Measurements from ENCODE around the gene JDP2.
"Not testable (repeated sequence)": the region's sequence is repeated elsewhere in the genome, so short reads cannot be mapped to it uniquely, and the experiment has no call there.

Gene JDP2, protein sequence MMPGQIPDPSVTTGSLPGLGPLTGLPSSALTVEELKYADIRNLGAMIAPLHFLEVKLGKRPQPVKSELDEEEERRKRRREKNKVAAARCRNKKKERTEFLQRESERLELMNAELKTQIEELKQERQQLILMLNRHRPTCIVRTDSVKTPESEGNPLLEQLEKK

DNA sequence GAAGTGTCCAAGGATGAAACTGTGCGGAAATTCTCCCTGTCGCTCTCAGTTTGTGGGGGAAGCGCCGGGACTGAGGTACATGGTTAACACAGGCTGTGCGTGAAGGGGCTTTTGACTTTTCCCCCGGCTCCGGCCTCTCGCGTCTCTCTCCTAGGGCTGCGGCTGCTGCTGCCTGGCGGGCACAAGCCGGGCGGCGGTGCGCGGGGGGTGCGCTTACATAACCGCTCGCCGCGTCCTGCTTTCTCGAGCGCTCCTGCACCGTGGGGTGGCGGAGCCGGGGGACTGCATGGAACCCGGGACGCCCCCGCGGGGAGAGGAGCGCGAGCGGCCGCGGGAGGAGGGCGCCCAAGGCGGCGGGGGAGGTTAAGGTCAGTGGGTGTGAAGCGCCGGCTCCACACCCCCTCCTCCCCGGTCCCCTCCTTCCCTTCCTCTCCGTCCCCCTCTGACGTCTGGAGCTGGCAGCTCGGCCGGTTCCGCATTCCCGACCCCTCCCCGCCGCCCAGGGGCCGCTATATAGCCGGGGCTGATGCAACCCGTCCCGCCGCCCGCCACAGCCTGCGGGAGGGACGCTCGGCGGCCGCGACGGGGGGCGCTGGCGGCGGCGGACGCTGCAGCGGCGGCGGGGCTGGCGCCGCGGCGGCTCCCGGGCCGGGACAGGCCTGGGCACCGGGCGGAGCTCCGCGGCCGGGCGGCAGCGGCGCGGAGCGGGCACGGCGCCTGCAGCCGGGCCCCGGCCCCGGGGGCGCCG, at the start of gene JDP2:
Gene JDP2 (plus strand): TSS at position 541 of the 748 bp plus-strand sequence. CDS start 9,899 bp downstream, outside the sequence.
- in situ Hi-C loops (cut with MboI; ENCODE audit: low sequenced_read_pairs) = no loop called here

DNA sequence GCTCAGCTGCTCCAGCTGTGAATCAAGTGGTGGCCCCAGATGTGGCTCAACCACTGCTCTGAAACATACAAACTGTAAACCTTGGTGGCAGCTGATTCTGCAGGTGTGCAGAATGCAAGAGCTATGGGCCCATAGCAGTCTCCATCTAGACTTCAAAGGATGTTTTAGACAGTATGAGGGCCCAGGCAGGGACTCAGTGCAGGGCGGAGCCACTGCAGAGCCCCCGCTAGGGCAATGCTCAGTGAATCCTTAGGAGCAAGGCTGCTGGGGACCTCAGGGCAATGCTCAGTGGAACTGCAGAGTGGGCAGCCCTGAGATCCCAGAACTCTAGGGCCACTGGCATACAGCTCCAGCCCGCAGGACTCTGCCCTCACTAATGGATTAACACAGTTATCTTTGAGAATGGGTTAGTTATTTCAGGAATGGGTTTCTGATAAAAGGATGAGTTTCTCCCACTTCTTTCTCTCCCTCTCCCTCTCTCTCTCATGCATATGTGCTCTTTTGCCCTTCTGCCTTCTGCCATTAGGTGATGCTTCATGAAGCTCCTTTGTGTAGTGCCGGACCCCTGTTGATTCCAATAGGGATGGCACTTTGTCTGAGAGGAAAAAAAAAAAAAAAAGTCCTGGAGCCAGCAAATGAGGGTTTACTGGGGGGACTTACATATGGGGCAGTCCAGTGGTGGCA, 48.4 kb upstream of the JDP2 start:
- in situ Hi-C loops (cut with MboI; ENCODE audit: low sequenced_read_pairs) = no loop called here

DNA sequence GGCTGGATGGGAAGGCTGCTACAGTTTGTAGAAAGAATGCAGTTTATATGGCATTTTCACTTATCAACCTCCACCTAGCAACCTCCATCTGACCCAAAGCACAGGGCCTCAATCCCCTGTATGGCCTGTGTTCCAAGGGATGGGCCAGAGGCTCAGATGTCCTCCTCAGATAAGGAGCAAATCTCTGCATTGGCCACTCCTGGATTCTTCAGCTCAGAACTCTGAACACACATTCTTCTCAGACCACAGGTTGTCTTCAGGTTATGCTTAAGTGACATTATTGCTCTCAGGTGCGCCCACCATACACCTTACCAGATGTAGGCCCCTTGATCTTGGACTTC, 47.9 kb upstream of the JDP2 start:
- in situ Hi-C loops (cut with MboI; ENCODE audit: low sequenced_read_pairs) = no loop called here

DNA sequence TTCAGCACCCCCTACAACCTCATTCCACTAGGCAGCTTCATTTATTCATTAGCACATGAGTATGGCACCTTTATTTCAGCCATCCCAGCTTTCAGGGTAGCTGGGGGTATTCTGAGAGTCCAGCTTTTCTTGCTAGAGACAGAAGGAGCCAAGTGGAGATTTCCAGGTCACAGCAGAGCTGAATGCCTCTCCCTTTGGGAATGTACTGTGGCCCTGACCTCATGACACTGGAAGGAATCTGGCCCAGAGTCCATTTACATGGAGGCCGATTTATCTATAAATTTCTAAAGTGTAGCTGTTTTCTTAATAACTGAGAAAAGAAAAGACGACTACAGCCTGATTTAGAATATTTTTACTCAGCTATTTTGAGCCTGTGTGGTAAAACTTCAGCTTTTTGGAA, 47.2 kb upstream of the JDP2 start:
- in situ Hi-C loops (cut with MboI; ENCODE audit: low sequenced_read_pairs) = no loop called here

DNA sequence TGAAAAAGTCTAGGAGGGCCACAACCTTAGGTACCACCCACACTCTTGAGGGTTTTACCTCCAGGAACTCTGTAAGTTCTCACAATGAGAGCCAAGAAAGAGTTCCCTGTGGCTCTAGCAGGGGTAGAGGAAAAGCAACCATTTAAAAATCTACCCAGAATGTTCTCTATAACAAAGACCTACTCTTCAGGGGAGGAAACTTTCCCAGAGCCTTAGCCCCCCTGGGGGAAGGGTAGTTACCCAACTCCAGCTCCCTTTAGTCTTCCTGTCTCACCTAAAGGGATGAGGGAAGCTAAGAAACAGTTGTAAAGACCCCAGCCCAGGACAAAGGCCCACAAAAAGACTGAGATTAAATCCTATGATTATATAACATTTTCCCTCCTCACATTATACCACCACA, 46.2 kb upstream of the JDP2 start:
- in situ Hi-C loops (cut with MboI; ENCODE audit: low sequenced_read_pairs) = no loop called here

DNA sequence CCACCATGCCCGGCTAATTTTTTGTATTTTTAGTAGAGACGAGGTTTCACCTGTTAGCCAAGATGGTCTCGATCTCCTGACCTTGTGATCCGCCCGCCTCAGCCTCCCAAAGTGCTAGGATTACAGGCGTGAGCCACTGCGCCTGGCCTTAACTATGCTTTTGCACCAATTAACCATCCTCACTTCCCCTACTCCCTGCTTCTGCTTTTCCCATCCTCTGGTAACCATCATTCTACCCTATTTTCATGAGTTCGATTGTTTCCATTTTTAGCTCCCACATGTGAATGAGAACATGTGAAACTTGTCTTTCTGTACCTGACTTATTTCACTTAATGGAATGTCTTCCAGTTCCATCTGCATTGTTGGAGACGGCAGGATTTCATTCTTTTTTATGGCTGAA, 44.6 kb upstream of the JDP2 start:
- in situ Hi-C loops (cut with MboI; ENCODE audit: low sequenced_read_pairs) = not testable (repeated sequence)

DNA sequence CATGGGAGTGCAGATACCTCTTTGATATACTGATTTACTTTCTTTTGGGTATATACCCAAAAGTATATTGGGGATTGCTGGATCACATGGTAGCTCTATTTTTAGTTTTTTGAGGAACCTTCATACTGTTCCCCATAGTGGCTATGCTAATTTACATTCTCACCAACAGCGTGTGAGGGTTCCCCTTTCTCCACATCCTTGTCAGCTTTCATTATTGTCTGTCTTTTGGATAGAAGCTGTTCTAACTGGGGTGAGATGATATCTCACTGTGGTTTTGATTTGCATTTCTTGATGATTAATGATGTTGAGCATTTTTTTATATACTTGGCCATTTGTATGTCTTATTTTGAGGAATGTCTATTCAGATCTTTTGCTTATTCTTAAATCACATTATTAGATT, 44.1 kb upstream of the JDP2 start:
- in situ Hi-C loops (cut with MboI; ENCODE audit: low sequenced_read_pairs) = no loop called here

DNA sequence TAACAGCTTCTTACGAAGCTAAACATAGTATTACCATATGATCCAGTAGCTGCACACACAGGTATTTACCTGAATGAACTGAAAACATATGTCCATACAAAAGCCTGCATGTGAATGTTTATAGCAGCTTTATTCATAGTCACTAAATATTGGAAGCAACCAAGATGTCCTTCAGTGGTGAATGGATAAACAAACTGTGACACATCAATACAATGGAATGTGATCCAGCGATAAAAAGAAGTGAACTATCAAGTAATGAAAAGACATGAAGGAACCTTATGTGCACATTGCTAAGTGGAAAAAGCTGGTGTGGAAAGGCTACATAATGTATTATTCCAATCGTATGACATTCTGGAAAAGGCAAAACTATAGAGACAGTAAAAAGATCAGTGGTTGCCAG, 38.1 kb upstream of the JDP2 start:
- in situ Hi-C loops (cut with MboI; ENCODE audit: low sequenced_read_pairs) = no loop called here

DNA sequence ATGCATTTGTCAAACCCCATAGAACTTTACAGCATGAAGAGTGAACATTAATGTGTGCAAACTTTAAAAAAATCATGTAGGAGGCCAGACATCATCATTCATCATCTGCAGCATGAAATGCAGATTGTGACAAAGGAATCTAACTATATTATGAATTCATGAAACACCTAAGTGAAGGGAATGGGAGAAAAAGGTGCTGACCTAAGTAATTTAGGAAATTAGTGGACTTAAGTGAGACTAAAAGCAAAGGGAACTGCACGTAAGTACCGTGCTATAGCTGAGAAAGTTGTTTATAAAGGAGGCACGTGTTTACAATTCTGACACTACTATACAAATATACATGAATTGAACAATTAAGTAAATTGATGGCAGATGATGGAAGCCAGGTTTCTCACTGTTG, 37.6 kb upstream of the JDP2 start:
- in situ Hi-C loops (cut with MboI; ENCODE audit: low sequenced_read_pairs) = no loop called here

DNA sequence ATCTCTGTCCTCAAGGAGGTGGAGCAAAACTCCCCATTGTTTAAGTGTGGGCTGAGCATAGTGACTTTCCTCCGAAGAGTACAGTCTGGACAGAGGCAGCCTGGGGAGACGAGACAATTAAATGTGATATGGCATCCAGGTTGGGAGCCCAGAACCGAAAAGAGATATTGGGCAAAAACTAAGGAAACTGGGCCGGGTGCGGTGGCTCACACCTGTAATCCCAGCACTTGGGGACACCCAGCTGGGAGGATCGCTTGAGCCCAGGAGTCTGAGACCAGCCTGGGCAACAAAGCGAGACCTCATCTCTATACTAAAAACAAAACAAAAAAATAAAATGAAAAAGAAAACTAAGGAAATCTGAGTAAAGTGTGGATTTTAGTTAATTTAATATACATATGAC, 35.9 kb upstream of the JDP2 start:
- in situ Hi-C loops (cut with MboI; ENCODE audit: low sequenced_read_pairs) = no loop called here

DNA sequence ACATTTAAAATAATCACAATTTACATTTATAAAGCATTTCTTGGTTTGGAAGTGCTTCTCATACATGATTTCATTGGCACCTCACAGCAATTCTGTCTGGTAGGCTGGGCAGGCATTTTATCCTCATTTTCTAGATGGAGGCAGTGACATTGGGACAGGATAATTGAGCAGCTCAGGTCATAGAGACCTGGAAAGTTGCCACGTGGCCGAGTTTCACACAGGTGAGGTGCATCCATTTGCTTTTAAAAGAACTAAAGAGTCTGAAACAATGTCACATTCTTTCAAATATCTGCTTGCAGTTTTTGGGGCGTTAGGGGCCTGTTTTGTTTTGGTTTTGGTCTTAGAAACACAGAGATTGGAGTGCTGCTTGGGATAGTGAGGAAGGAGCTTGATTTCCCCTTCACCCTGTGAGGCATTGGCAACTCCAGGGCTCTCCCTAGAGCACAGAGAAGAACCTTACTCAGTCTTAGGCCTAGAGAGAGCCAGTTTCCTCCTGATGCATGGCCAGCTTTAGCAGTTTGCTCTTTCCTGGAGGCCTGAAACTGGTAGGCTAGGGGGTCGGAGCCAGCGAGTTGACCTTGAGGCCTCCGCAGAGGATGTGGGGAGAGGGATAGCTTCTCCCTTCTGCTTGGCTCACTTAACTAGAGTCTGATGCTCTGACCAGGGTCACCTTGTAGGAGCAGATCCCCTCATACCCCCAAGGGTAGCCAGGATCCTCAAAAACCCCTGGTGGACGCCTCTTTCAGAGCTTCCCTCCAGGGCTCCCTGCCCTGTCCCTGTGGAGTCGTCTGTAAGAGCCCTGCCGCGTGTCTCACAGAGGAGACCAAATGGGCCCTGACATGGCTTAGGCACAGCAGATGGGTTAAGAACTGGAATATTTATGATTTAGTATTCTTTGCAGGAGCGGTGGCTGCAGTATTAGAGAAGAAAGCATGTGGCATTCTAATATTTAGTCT, 34.9 kb upstream of the JDP2 start:
- in situ Hi-C loops (cut with MboI; ENCODE audit: low sequenced_read_pairs) = no loop called here

DNA sequence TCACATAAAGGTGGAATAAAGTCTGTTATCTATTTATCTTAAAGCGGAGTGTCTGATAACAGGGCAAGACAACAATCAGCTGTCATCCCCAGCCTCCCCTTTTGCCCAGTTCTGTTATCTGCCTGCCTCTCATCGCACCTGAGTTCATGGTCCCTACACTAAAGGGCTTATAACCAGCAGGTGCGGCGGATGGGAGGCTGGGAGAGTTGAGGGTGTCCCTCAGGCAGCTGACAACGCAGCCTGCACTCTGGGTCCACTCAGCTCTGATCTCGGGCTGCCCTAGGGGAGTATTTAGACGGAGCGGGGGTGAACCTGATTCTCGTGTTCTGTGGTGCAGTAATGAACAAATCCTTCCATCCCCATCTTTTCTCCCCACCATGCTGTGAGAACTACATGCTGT, 34.0 kb upstream of the JDP2 start:
- in situ Hi-C loops (cut with MboI; ENCODE audit: low sequenced_read_pairs) = no loop called here

DNA sequence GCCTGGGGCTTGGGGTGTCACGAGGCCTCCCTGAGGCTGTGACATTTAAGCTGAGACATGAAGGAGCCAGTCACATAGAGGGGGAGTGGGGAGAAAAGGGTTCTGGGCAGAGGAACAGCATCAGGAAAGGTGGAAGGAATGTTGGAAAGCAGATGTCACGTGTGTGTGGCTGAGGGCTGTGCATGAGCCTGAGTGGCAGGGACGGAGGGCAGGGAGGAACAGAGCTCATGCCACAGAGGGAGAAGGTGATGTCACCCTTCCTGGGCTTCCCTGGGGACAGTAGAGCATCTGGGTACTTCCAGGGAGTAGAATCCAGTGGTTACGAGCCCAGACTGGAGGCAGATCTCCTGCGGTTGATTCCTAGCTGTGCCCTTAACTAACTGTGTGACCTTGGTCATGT, 32.0 kb upstream of the JDP2 start:
- in situ Hi-C loops (cut with MboI; ENCODE audit: low sequenced_read_pairs) = no loop called here

DNA sequence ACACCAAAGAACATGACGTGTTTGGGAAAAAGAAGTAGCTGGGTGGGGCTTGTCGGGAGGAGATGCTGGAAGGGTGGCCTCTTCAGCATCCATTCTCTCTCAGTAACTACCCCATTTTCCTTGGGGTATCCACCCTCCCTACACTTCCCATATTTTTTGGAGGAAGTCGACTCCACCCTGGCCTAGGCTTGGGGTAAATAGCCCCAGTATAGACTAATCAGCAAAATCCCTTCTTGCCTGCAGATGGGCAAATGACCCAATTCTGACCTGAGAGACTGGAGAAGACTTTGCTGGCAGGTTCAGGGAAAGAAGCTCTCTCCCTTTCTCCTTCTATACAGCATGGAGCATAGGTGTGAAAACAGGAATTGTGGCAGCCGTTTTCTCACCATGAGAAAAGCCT, 28.5 kb upstream of the JDP2 start:
- in situ Hi-C loops (cut with MboI; ENCODE audit: low sequenced_read_pairs) = no loop called here

DNA sequence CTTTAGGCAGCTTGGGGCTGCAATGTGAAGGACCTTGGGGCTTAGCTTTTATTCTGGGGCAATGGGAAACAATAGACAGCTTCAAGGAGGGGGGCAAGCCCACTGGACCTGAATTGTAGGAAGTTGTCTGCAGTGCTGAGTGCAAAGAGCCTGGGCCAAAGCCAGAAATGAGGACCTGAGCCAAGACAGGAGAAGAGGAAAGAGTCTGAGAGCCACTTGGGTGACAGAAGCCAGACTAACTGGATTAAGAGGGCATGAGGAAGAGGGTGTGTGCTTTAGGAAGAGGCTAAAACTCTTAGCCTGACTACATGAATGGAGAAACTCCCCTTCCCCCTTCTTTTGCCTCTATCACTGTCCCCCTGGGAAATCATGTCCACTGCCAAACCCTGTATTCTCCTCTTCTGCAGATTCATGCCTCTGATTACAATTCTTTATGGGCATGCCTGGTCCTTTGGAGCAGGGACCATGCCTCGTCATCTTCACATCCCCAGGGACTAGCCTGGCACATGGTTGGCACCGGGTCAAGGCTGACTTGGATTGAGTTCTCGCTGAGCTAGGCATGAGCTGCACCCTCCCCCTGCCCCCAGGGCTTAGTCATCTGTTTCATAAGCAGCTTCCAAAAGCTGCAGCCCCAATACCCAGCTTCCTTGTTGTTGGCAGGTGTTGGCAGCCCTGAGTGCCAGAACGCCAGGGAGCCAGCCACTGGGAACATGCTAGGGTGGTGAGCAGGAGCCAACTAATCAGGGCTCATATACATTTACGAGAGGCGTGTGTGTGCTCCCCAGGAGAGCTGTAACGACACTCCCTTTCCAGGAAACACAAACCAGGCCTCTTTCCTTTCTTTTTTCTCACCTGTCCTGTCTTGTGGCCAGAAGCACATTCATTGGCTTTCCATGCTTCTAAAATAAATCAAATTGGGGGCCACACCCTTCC, 27.7 kb upstream of the JDP2 start:
- in situ Hi-C loops (cut with MboI; ENCODE audit: low sequenced_read_pairs) = no loop called here

DNA sequence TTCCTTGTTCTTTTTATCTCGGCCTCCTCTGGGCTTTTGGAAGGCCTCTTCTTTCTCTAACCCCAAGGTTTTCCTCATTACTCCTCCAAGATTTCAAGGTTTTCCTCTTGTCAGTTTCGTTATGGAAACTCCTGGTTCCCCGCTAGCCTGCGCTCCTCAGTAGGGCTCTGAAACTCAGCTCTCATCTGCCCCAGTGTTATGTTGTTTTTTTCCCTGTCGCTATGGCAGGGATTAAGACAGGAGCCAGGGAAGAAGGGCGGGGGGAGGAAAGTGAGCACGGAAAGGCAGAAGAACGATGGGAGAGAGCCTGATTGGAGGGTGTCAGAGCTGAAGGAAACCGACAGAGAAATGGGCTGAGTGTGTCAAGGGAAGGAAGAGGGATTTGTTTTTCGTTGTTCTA, 26.5 kb upstream of the JDP2 start:
- in situ Hi-C loops (cut with MboI; ENCODE audit: low sequenced_read_pairs) = no loop called here

DNA sequence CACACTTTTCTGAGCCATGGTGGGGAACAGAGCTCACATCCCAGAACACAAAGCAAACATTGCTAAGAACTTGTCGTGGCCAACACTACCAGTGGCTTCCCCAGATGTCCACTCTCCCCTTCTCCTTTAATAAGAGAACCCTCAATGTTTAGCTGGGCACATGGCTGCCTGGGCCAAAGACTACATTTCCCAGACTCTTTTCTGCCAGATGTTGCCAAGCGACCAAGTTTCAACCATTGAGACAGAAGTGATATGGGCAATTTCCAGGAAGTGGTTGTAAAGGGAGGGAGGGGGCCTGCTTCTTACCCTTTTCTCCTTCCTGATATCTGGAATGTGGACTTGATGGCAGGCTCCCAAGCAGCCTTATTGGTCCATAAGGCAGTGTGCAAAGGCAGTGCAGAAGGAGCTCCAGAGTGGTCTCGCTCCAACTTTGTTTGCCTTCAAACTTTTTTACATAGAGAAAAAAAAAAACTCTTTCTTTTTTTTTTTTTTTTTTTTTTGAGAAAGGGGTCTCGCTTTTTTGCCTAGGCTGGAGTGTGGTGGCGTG, 24.9 kb upstream of the JDP2 start:
- in situ Hi-C loops (cut with MboI; ENCODE audit: low sequenced_read_pairs) = no loop called here

DNA sequence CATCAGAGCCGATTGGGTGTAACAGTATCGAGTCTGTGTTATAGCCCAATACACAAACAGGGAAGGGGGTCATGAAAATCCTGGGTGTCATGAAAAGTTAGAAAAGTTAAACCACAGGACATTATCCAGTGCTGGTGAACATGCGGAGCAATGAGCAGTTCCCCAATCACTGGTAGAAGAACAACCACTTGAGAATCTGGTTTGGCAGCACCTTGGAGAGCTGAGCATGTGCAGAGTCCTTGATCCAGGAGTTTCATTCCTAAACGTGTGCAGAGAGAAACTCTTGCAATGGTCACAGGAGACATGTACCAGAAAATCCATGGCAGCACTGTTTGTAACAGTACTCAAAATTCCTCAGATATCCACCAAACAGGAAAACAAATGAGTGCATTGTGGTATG, 23.0 kb upstream of the JDP2 start:
- in situ Hi-C loops (cut with MboI; ENCODE audit: low sequenced_read_pairs) = no loop called here

DNA sequence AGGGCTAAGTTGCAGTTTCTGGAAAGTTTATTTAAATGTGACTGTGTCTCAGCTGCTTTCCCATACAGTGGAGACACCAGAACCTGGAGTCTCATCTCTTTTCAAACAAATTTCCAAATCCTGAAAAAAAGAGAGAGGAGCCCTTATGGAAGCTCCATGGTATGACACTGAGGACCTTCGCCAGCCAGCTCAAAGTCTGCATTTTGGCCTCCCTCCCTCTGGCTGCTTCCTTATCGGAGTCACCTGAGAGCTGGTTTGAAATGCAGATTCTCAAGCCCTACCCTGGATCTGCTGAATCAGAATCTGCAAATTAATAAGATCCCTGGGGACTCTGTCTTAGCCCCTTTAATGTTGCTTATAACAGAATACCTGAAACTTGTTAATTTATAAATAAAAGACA, 21.7 kb upstream of the JDP2 start:
- in situ Hi-C loops (cut with MboI; ENCODE audit: low sequenced_read_pairs) = no loop called here

DNA sequence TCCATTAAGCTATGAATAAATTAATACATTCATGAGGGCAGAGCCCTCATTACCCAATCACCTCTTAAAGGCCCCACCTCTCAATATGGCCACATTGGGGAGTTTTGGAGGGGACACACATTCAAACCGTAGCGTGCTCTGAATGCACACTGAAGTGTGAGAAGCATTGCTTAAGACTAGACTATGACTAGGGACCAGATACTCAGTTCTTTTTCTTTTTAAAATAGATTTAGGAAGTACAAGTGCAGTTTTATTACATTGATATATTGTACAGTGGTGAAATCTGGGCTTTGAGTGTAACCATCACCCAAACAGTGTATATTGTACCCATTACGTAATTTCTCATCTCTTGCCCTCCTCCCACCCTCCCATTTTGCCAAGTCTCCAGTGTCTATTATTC, 21.0 kb upstream of the JDP2 start:
- in situ Hi-C loops (cut with MboI; ENCODE audit: low sequenced_read_pairs) = no loop called here
